ENCODE measurements around the gene RANBP3.

- no peak for TF ChIP-seq ZNF366 (tag by site-specific recombination; conservative IDR thresholded peaks at IDR 0.05)
- no peak for TF ChIP-seq ZNF776 (tag by site-specific recombination; IDR thresholded peaks at IDR 0.05; ENCODE audit: borderline replicate concordance)
- no peak for TF ChIP-seq ZFP37 (tag by site-specific recombination; IDR thresholded peaks at IDR 0.05)
- TF ChIP-seq SP2 (tag by site-specific recombination; IDR thresholded peaks at IDR 0.05) = no peak
- no peak for TF ChIP-seq CTCF (tag by site-specific recombination; IDR thresholded peaks at IDR 0.05)
These were observed 18.8 kb upstream of the RANBP3 start for GRCh38 chr19:5996623-5997320.
